Measurements from ENCODE around the gene DOCK3. TPM values are rescaled to one million over a fixed set of nuclear protein-coding genes. Genes with fewer than 3 reads are reported as not detected.
"Not testable (repeated sequence)": the region's sequence is repeated elsewhere in the genome, so short reads cannot be mapped to it uniquely, and the experiment has no call there.

Gene DOCK3
- polyA plus RNA-seq, 4 donors = 0.13 to 0.34 TPM; not detected in 2

DNA sequence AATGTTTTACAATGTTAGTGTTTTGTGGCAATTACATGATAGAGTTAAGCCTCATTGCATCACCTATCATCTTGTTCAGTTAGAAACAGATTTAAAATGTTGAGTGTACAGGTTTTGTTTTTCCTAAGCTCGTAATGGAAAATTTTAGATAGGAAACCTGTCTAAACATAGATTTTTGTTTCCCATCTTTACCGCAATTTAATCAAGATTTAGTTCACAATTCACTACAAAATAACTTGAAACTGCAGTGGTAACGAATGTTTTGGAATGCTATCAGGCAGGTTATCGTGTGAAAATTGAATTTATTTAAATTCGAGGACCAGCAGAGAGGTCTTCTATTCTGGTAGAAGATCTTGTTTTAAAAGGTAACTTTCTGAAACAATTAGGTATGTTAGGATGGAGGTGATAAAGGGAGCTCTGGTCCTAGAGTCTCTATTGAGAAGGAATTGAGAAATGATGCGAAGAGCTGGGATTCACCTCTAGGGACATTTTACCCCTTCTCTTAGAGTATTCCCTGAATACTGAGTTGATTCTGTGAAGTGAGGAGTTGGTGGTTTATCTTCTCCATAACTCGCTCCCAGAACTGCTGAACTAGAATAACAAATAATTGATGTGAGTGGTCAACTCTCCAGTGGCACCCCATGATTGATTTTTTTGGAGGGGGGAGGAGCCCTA, 1.4 kb downstream of the DOCK3 start:
- Histone ChIP-seq H3K4me1 (ENCODE audit: control insufficient read depth in 3 of 3, insufficient read depth in 2 of 3, low read depth in 1 of 3, low read length in 2 of 3) (no peaks in the 10 kb centered on the region), H3K27me3 (ENCODE audit: control insufficient read depth in 3 of 3, insufficient read depth in 3 of 3, low read length in 3 of 3) (peaks cover 7 to 62% (median 16%) of the 10 kb centered on the region in 3 donors), H3K36me3 (ENCODE audit: control insufficient read depth in 3 of 3, insufficient read depth in 2 of 3, low read depth in 1 of 3, low read length in 3 of 3) (no peaks in the 10 kb centered on the region), H3K4me3 (ENCODE audit: low read depth in 1 of 3, low read length in 3 of 3) (no peak overlapping the region), H3K9me3 (ENCODE audit: control insufficient read depth in 2 of 2, insufficient read depth in 1 of 2, low read depth in 1 of 2, low read length in 1 of 2) (no peaks in the 10 kb centered on the region), H3K27ac (ENCODE audit: low read depth in 1 of 3, low read length in 2 of 3) (no peak overlapping the region)
- DNase-seq = no peak
- FAIRE-seq = no peak
- 70 to 75% (median 73%) methylated on average over 7 of the region's 7 CpGs for WGBS, 3 donors

DNA sequence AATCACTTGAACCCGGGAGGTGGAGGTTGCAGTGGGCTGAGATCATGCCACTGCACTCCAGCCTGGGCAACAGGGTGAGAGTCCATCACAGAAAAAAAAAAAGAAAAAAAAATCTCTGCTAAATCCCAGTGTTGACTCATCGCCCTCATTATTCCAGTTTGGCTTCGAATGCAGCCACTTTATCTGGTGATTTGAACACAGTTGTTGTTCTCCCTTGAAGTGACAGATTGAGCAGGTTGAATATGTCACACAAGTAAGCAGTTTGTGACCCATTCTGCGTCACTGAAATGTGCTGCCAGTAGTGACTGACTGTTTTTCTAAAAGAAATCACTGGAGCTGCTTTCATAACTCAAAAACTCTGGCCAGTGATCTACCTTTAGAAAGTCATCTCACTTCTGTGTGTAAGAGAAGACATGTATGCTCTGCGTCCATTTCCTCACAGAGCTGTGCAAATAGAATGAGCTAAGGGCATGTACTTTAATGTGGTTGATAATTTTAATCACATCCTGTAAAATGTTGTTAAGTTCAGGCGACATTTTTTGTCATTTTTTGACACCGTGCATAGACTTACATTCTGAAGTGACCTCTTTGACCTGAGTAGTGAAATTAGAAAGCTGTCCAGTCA, 12.5 kb downstream of the DOCK3 start:
- H3K9me3 ChIP-seq (ENCODE audit: control insufficient read depth in 2 of 2, insufficient read depth in 1 of 2, low read depth in 1 of 2, low read length in 1 of 2) = no peaks in the 10 kb centered on the region
- H3K27ac ChIP-seq (ENCODE audit: low read depth in 1 of 3, low read length in 2 of 3) = no peak overlapping the region
- no peaks in the 10 kb centered on the region for H3K36me3 ChIP-seq (ENCODE audit: control insufficient read depth in 3 of 3, insufficient read depth in 2 of 3, low read depth in 1 of 3, low read length in 3 of 3)
- H3K4me3 ChIP-seq (ENCODE audit: low read depth in 1 of 3, low read length in 3 of 3) = no peak overlapping the region
- FAIRE-seq = no peak
- peaks cover 0 to 2% (median 0%) of the 10 kb centered on the region in 3 donors for H3K27me3 ChIP-seq (ENCODE audit: control insufficient read depth in 3 of 3, insufficient read depth in 3 of 3, low read length in 3 of 3)
- no peak for DNase-seq
- H3K4me1 ChIP-seq (ENCODE audit: control insufficient read depth in 3 of 3, insufficient read depth in 2 of 3, low read depth in 1 of 3, low read length in 2 of 3) = no peaks in the 10 kb centered on the region
- WGBS, 3 donors = 64 to 79% (median 69%) methylated on average over 7 of the region's 7 CpGs

GRCh38 chr3:50687916-50688315, 13.2 kb downstream of the DOCK3 start:
- no peak for DNase-seq
- WGBS, 3 donors = 78 to 86% (median 80%) methylated on average over 2 of the region's 2 CpGs
- no peak for FAIRE-seq
- Histone ChIP-seq H3K4me3 (ENCODE audit: low read depth in 1 of 3, low read length in 3 of 3) (no peak overlapping the region), H3K27ac (ENCODE audit: low read depth in 1 of 3, low read length in 2 of 3) (no peak overlapping the region), H3K36me3 (ENCODE audit: control insufficient read depth in 3 of 3, insufficient read depth in 2 of 3, low read depth in 1 of 3, low read length in 3 of 3) (no peaks in the 10 kb centered on the region), H3K27me3 (ENCODE audit: control insufficient read depth in 3 of 3, insufficient read depth in 3 of 3, low read length in 3 of 3) (peaks cover 0 to 2% (median 0%) of the 10 kb centered on the region in 3 donors), H3K9me3 (ENCODE audit: control insufficient read depth in 2 of 2, insufficient read depth in 1 of 2, low read depth in 1 of 2, low read length in 1 of 2) (no peaks in the 10 kb centered on the region), H3K4me1 (ENCODE audit: control insufficient read depth in 3 of 3, insufficient read depth in 2 of 3, low read depth in 1 of 3, low read length in 2 of 3) (no peaks in the 10 kb centered on the region)

GRCh38 chr3:50688602-50689001, 13.9 kb downstream of the DOCK3 start:
- not testable (repeated sequence) for H3K36me3 ChIP-seq (ENCODE audit: control insufficient read depth in 3 of 3, insufficient read depth in 2 of 3, low read depth in 1 of 3, low read length in 3 of 3); H3K9me3 ChIP-seq (ENCODE audit: control insufficient read depth in 2 of 2, insufficient read depth in 1 of 2, low read depth in 1 of 2, low read length in 1 of 2); H3K27ac ChIP-seq (ENCODE audit: low read depth in 1 of 3, low read length in 2 of 3); DNase-seq; H3K4me1 ChIP-seq (ENCODE audit: control insufficient read depth in 3 of 3, insufficient read depth in 2 of 3, low read depth in 1 of 3, low read length in 2 of 3); FAIRE-seq; H3K4me3 ChIP-seq (ENCODE audit: low read depth in 1 of 3, low read length in 3 of 3); H3K27me3 ChIP-seq (ENCODE audit: control insufficient read depth in 3 of 3, insufficient read depth in 3 of 3, low read length in 3 of 3)
- 78 to 88% (median 82%) methylated on average over 4 of the region's 4 CpGs for WGBS, 3 donors

DNA sequence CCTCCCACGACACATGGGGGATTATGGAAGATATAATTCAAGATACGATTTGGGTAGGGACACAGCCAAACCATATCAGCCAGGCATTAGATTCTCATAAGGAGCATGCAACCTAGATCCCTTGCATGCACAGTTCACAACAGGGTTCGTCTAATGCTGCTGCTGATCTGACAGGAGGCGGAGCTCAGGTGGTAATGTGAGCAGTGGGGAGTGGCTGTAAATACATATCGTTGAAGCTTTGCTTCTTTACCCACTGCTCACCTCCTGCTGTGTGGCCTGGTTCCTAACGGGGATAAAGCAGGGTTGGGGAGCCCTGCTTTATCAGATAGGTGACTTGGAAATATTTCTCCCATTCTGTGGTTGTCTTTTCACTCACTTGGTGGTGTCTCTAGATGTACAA, 14.8 kb downstream of the DOCK3 start:
- H3K27me3 ChIP-seq (ENCODE audit: control insufficient read depth in 3 of 3, insufficient read depth in 3 of 3, low read length in 3 of 3) = peaks cover 0 to 2% (median 0%) of the 10 kb centered on the region in 3 donors
- no peak overlapping the region for H3K4me3 ChIP-seq (ENCODE audit: low read depth in 1 of 3, low read length in 3 of 3)
- FAIRE-seq (no peak), DNase-seq (no peak)
- 33 to 45% (median 33%) methylated on average over 6 of the region's 6 CpGs for WGBS, 3 donors
- H3K27ac ChIP-seq (ENCODE audit: low read depth in 1 of 3, low read length in 2 of 3) = no peak overlapping the region
- H3K9me3 ChIP-seq (ENCODE audit: control insufficient read depth in 2 of 2, insufficient read depth in 1 of 2, low read depth in 1 of 2, low read length in 1 of 2) = no peaks in the 10 kb centered on the region
- H3K36me3 ChIP-seq (ENCODE audit: control insufficient read depth in 3 of 3, insufficient read depth in 2 of 3, low read depth in 1 of 3, low read length in 3 of 3) = no peaks in the 10 kb centered on the region
- H3K4me1 ChIP-seq (ENCODE audit: control insufficient read depth in 3 of 3, insufficient read depth in 2 of 3, low read depth in 1 of 3, low read length in 2 of 3) = no peaks in the 10 kb centered on the region

- Histone ChIP-seq H3K4me1 (ENCODE audit: control insufficient read depth in 3 of 3, insufficient read depth in 2 of 3, low read depth in 1 of 3, low read length in 2 of 3) (no peaks in the 10 kb centered on the region), H3K27me3 (ENCODE audit: control insufficient read depth in 3 of 3, insufficient read depth in 3 of 3, low read length in 3 of 3) (peaks cover 0 to 3% (median 0%) of the 10 kb centered on the region in 3 donors), H3K36me3 (ENCODE audit: control insufficient read depth in 3 of 3, insufficient read depth in 2 of 3, low read depth in 1 of 3, low read length in 3 of 3) (no peaks in the 10 kb centered on the region), H3K9me3 (ENCODE audit: control insufficient read depth in 2 of 2, insufficient read depth in 1 of 2, low read depth in 1 of 2, low read length in 1 of 2) (peaks cover 0 to 11% of the 10 kb centered on the region in 2 donors), H3K27ac (ENCODE audit: low read depth in 1 of 3, low read length in 2 of 3) (no peak overlapping the region), H3K4me3 (ENCODE audit: low read depth in 1 of 3, low read length in 3 of 3) (no peak overlapping the region)
- FAIRE-seq (no peak), DNase-seq (no peak)
- 75 to 76% (median 75%) methylated on average over 2 of the region's 2 CpGs for WGBS, 3 donors
Observed at GRCh38 chr3:50695031-50695430, 20.3 kb downstream of the DOCK3 start.

DNA sequence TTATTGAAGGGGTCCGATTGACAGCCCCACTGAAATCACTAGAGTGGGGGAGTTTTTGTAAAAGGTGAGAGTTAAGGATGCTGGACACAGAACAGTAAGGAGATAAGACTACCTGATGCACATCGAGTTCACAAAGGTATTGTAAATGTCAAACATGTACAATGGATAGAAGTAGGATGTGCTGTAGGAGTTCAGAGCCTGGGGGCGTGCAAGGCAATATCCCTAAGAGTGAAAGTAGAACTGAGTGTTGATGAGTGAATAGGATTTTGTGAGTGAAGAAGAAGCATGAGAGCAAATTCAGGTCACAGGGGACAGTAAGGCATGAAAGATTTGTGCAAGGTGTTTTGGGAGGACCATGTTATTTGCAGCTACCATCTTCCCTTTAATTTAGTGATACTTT, 21.5 kb downstream of the DOCK3 start:
- H3K27ac ChIP-seq (ENCODE audit: low read depth in 1 of 3, low read length in 2 of 3) = no peak overlapping the region
- 85 to 88% (median 87%) methylated on average over 3 of the region's 3 CpGs for WGBS, 3 donors
- no peaks in the 10 kb centered on the region for H3K36me3 ChIP-seq (ENCODE audit: control insufficient read depth in 3 of 3, insufficient read depth in 2 of 3, low read depth in 1 of 3, low read length in 3 of 3)
- no peaks in the 10 kb centered on the region for H3K4me1 ChIP-seq (ENCODE audit: control insufficient read depth in 3 of 3, insufficient read depth in 2 of 3, low read depth in 1 of 3, low read length in 2 of 3)
- DNase-seq (no peak), FAIRE-seq (no peak)
- H3K4me3 ChIP-seq (ENCODE audit: low read depth in 1 of 3, low read length in 3 of 3) = no peak overlapping the region
- peaks cover 0 to 3% (median 0%) of the 10 kb centered on the region in 3 donors for H3K27me3 ChIP-seq (ENCODE audit: control insufficient read depth in 3 of 3, insufficient read depth in 3 of 3, low read length in 3 of 3)
- peaks cover 0 to 11% of the 10 kb centered on the region in 2 donors for H3K9me3 ChIP-seq (ENCODE audit: control insufficient read depth in 2 of 2, insufficient read depth in 1 of 2, low read depth in 1 of 2, low read length in 1 of 2)

- Histone ChIP-seq H3K27ac (ENCODE audit: low read depth in 1 of 3, low read length in 2 of 3) (no peak overlapping the region), H3K4me3 (ENCODE audit: low read depth in 1 of 3, low read length in 3 of 3) (no peak overlapping the region), H3K27me3 (ENCODE audit: control insufficient read depth in 3 of 3, insufficient read depth in 3 of 3, low read length in 3 of 3) (peaks cover 0 to 3% (median 0%) of the 10 kb centered on the region in 3 donors), H3K9me3 (ENCODE audit: control insufficient read depth in 2 of 2, insufficient read depth in 1 of 2, low read depth in 1 of 2, low read length in 1 of 2) (peaks cover 0 to 11% of the 10 kb centered on the region in 2 donors), H3K36me3 (ENCODE audit: control insufficient read depth in 3 of 3, insufficient read depth in 2 of 3, low read depth in 1 of 3, low read length in 3 of 3) (no peaks in the 10 kb centered on the region), H3K4me1 (ENCODE audit: control insufficient read depth in 3 of 3, insufficient read depth in 2 of 3, low read depth in 1 of 3, low read length in 2 of 3) (no peaks in the 10 kb centered on the region)
- no peak for DNase-seq
- WGBS, 3 donors = 91 to 94% (median 92%) methylated on average over 2 of the region's 2 CpGs
- no peak for FAIRE-seq
Observed at GRCh38 chr3:50698269-50698668, 23.5 kb downstream of the DOCK3 start.

Data from small intestine (tissue), 7 donors.